Measurements from ENCODE around the gene PRSS21. TPM values are rescaled to one million over a fixed set of nuclear protein-coding genes. Genes with fewer than 3 reads are reported as not detected.

The PRSS21 gene
- total and polyA plus RNA-seq, 10 of the 15 experiments (the other 5 are each of a cell fraction or from before 2014, with no cell fraction given): 5.3 to 73.4 (median 40.1) TPM; not detected in 1

DNA sequence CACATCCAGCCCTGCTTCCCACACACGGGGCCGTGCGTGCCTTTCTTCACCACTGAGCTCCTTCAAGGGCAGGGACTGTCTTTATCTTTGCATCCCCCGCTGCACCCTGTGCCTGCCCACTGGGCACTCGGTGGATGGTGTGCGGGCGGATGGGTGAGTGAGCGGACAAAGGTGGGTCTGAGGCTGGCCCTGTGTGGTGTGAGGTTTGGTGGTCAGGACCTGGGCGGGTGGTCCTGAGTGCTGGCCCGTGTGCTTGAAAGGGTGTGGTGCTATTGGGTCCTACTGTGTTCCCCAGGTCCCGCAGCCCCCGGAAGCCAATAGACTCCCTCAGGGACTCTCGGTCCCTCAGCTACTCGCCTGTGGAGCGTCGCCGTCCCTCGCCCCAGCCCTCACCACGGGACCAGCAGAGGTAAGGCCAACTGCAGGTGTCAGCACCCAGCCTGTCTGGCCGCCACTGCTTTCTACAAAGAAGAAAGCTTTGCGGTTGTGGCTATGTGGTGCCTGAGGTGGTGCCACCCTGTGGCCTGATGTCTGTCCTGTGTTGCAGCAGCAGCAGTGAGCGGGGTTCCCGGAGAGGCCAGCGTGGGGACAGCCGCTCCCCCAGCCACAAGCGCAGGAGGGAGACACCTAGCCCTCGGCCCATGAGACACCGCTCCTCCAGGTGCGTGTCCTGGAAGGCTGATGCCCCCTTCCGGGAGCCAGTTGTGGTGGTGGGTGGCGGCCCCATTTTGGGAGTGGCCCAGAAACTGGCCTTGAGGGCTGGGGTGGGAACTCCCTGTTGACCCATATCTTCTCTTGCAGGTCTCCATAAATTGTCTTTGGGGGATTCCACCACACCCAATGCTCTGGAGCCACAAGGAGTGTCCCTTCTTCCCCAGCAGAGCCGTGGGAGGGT, 46.7 kb upstream of the PRSS21 start:
- TF ChIP-seq CBX5 (IDR thresholded peaks at IDR 0.05; ENCODE audit: low read depth) (no peak), POU2F2 (IDR thresholded peaks at IDR 0.05; ENCODE audit: borderline replicate concordance, low read depth, low read length) (0 out of 3 replicates have a peak, but pooled peaks have one; percentile 4), MXI1 (IDR thresholded peaks at IDR 0.05; ENCODE audit: low read depth, low read length) (no peak), SMC3 (IDR thresholded peaks at IDR 0.05; ENCODE audit: borderline replicate concordance, low read length) (no peak), STAT1 (conservative IDR thresholded peaks at IDR 0.05) (no peak), SREBF1 (IDR thresholded peaks at IDR 0.05; ENCODE audit: low read length) (no peak), JUND (IDR thresholded peaks at IDR 0.05; ENCODE audit: low read depth, low read length) (no peak), POLR2AphosphoS5 (IDR thresholded peaks at IDR 0.05; ENCODE audit: low read length) (peak; percentile 16; the same call in 1 of the 2 replicates), CTCF (IDR thresholded peaks at IDR 0.05 in 2 of 3, conservative IDR thresholded peaks at IDR 0.05 in 1 of 3; ENCODE audit: control insufficient read depth in 2 of 3, extremely low read depth in 1 of 3, insufficient read depth in 1 of 3, low read depth in 3 of 3, low read length in 3 of 3) (0 out of 6 replicates have a peak, but pooled peaks of 1 of the 3 experiments have one; percentile 9), ZNF384 (IDR thresholded peaks at IDR 0.05; ENCODE audit: borderline replicate concordance, low read depth, low read length) (no peak), SMAD5 (IDR thresholded peaks at IDR 0.05; ENCODE audit: low read depth) (peak; percentile 21; the same call in 1 of the 2 replicates), TARDBP (IDR thresholded peaks at IDR 0.05; ENCODE audit: borderline replicate concordance) (no peak), POLR2A (IDR thresholded peaks at IDR 0.05; ENCODE audit: low read depth, low read length) (peak; percentile 79), TCF3 (IDR thresholded peaks at IDR 0.05; ENCODE audit: borderline replicate concordance, insufficient read depth, low read depth, low read length) (no peak), RUNX3 (IDR thresholded peaks at IDR 0.05; ENCODE audit: low read length) (peak; percentile 31; the same call in 1 of the 2 replicates)
- in situ Hi-C loops (cut with MboI) (no loop called here), intact Hi-C loops (cut with micrococcal nuclease; ENCODE audit: unreplicated experiment) (no loop called here)
- ChIA-PET CTCF (no interaction called here), POLR2A (no interaction called here), SMC1A (ENCODE audit: uncharacterized antibody, unreplicated experiment) (interaction anchor here (1.6 kb wide), 1 partner anchor 24 kb away, joined by 3 read pairs; no protein-coding TSS in a partner anchor), RAD21 (ENCODE audit: unreplicated experiment) (no interaction called here)
- Histone ChIP-seq H3K9me3 (replicated peaks; ENCODE audit: control insufficient read depth, insufficient read depth, low read length) (no peaks in the 10 kb centered on the region; the same call in 2 of the 3 replicates), H3K4me1 (ENCODE audit: control insufficient read depth, insufficient read depth, low read length) (no peaks in the 10 kb centered on the region), H3K27me3 (replicated peaks in 1 of 2; ENCODE audit: control insufficient read depth in 2 of 2, insufficient read depth in 2 of 2, low read length in 1 of 2) (no peaks in the 10 kb centered on the region), H3K4me2 (ENCODE audit: control insufficient read depth, insufficient read depth) (no peak overlapping the region), H4K20me1 (ENCODE audit: control insufficient read depth, insufficient read depth) (no peaks in the 10 kb centered on the region; the same call in none of the 2 replicates), H3K9ac (ENCODE audit: control insufficient read depth, insufficient read depth, low read length) (no peak overlapping the region), H3K4me3 (no peak overlapping the region), H3K27ac (ENCODE audit: control insufficient read depth, insufficient read depth) (no peak overlapping the region), H2AFZ (ENCODE audit: control insufficient read depth, low read depth, low read length) (no peak overlapping the region), H3K79me2 (ENCODE audit: control insufficient read depth, insufficient read depth, low read length) (peaks cover 4% of the 10 kb centered on the region), H3K36me3 (ENCODE audit: control insufficient read depth in 2 of 2, insufficient read depth in 2 of 2, low read length in 1 of 2) (peaks cover 46 to 47% of the 10 kb centered on the region in 2 experiments)
- TSS peak; percentile 14 for BruUV-seq (replicated peaks)
- FAIRE-seq (no peak), ATAC-seq (peak; percentile 24), DNase-seq (ENCODE audit: low read depth, low spot score) (no peak)
- WGBS (ENCODE audit: insufficient coverage, insufficient replicate concordance, low lambda C conversion rate, missing lambda C conversion rate): 70% methylated on average over 32 of the region's 32 CpGs

Data from GM12878 (cell line).